Psoas muscle (tissue), 8 donors: ENCODE results near the gene SPACA4. TPM values are rescaled to one million over a fixed set of nuclear protein-coding genes. Genes with fewer than 3 reads are reported as not detected.

Experiments used
- ATAC-seq, 4 donors: fragments of 200-7000 bp; cut with Tn5 transposase; one replicate each; pipeline ENCODE4 v1.9.1; 2020; ENCODE audit warnings: moderate library complexity in 3 of 4, mild to moderate bottlenecking in 2 of 4
- DNase-seq, 2 donors: peaks; one replicate each; pipeline ENCODE4 v3.0.0-alpha.2; 2020
- H3K27ac ChIP-seq: fragments of 200-600 bp; one replicate; pipeline ENCODE4 v1.8.0; 2022
- H3K27me3 ChIP-seq, 3 donors: fragments of 200-600 bp in 1 of 3; one replicate each; pipeline versions ENCODE4 v1.6.1 to v1.8.0; 2013 to 2022; ENCODE audit warnings: low read length in 2 of 3, mild to moderate bottlenecking in 2 of 3, moderate library complexity in 1 of 3; ENCODE audit not compliant: insufficient read depth in 3 of 3
- H3K36me3 ChIP-seq, 2 donors: fragments of 200-600 bp in 1 of 2; one replicate each; pipeline versions ENCODE4 v1.6.1 to v1.8.0; 2013 to 2022; ENCODE audit warnings: low read depth in 1 of 2, mild to moderate bottlenecking in 1 of 2, moderate library complexity in 1 of 2; ENCODE audit not compliant: insufficient read depth in 1 of 2
- H3K4me1 ChIP-seq: fragments of 200-600 bp; one replicate; pipeline ENCODE4 v1.8.0; 2022
- H3K4me3 ChIP-seq: fragments of 200-600 bp; one replicate; pipeline ENCODE4 v1.8.0; 2022; ENCODE audit warnings: mild to moderate bottlenecking
- H3K9me3 ChIP-seq: fragments of 200-600 bp; one replicate; pipeline ENCODE4 v1.8.0; 2022
- CTCF ChIP-seq: fragments of 200-600 bp; IDR thresholded peaks from one replicate; pipeline ENCODE4 v1.8.0; 2022; ENCODE audit warnings: antibody characterized with exemption
- WGBS, 3 donors: extraction: QIAGEN DNeasy Blood & Tissue Kit; methylation state at CpG; one replicate each; pipeline versions ENCODE4 v1.1.6 to v1.1.7; 2013; 5-methylcytosine and 5-hydroxymethylcytosine counted together
- intact Hi-C, 2 donors: fragments of 100-400 bp; cut with DNase I; formaldehyde crosslinking; loops; one replicate each; pipeline versions ENCODE4 v1.11.0 to v1.14.2; 2022
- polyA plus RNA-seq, 3 donors: library from polyadenylated mRNA; stranded (reverse); fragments of 200-250 nt; gene quantifications; one replicate each; pipeline ENCODE4 v1.2.3, GENCODE V29; 2013
- total RNA-seq, 4 donors: library from RNA; stranded (reverse); fragmentation: NEBNext Ultra II Directional in 2 of 4; extraction: Animal tissue kit (Norgen Biotek cat#: 25700) in 2 of 4; gene quantifications; one replicate each; pipeline versions ENCODE4 v1.2.1 to v1.2.4, GENCODE V29; 2021 to 2023
- donor health status: healthy with polysubstance abuse.
- donor health status: DM: no; HTN: no; CAD: no; lungs with moderate emphysema.
- donor health status: Bipolar disorder and iron deficiency.
- donor health status: healthy.
- donor health status: DM: yes; HTN: yes; CAD: no.
- donor health status: DM: no; HTN: no; CAD: no.
- donor health status: DM: no; HTN: no; CAD: no.
- donor health status: DM: yes; HTN: yes; CAD: no.

SPACA4 gene
- total and polyA plus RNA-seq, 7 donors: not detected

- H3K4me3 ChIP-seq: no peak overlapping the region
- intact Hi-C loops: no loop called here
- H3K9me3 ChIP-seq: no peaks in the 10 kb centered on the region
- WGBS, 3 donors: 84 to 86% (median 85%) methylated on average over 9 of the region's 9 CpGs
- no peak for TF ChIP-seq CTCF
- DNase-seq: no peak
- no peaks in the 10 kb centered on the region for H3K4me1 ChIP-seq
- H3K36me3 ChIP-seq: no peaks in the 10 kb centered on the region
- H3K27me3 ChIP-seq: peaks cover 0 to 4% (median 0%) of the 10 kb centered on the region in 3 donors
- no peak for ATAC-seq
- no peak overlapping the region for H3K27ac ChIP-seq
These were observed 11.4 kb upstream of the SPACA4 start for GRCh38 chr19:48595171-48595570.

GRCh38 chr19:48595833-48596232 lies 10.7 kb upstream of the SPACA4 start:
- intact Hi-C loops: no loop called here
- Histone ChIP-seq H3K4me1 (no peaks in the 10 kb centered on the region), H3K27me3 (peaks cover 0 to 4% (median 0%) of the 10 kb centered on the region in 3 donors), H3K27ac (no peak overlapping the region), H3K9me3 (no peaks in the 10 kb centered on the region), H3K4me3 (no peak overlapping the region), H3K36me3 (no peaks in the 10 kb centered on the region)
- TF ChIP-seq CTCF: no peak
- DNase-seq (no peak), ATAC-seq (no peak)
- WGBS, 3 donors: 39 to 41% (median 40%) methylated on average over 6 of the region's 6 CpGs

GRCh38 chr19:48596237-48596636 lies 10.3 kb upstream of the SPACA4 start:
- intact Hi-C loops: no loop called here
- DNase-seq (no peak), ATAC-seq (no peak)
- H3K27me3 ChIP-seq: peaks cover 0 to 4% (median 0%) of the 10 kb centered on the region in 3 donors
- H3K4me1 ChIP-seq: no peaks in the 10 kb centered on the region
- no peak overlapping the region for H3K27ac ChIP-seq
- H3K9me3 ChIP-seq: no peaks in the 10 kb centered on the region
- H3K36me3 ChIP-seq: no peaks in the 10 kb centered on the region
- H3K4me3 ChIP-seq: no peak overlapping the region
- TF ChIP-seq CTCF: no peak
- WGBS, 3 donors: 83 to 87% (median 86%) methylated on average over 4 of the region's 4 CpGs

DNA sequence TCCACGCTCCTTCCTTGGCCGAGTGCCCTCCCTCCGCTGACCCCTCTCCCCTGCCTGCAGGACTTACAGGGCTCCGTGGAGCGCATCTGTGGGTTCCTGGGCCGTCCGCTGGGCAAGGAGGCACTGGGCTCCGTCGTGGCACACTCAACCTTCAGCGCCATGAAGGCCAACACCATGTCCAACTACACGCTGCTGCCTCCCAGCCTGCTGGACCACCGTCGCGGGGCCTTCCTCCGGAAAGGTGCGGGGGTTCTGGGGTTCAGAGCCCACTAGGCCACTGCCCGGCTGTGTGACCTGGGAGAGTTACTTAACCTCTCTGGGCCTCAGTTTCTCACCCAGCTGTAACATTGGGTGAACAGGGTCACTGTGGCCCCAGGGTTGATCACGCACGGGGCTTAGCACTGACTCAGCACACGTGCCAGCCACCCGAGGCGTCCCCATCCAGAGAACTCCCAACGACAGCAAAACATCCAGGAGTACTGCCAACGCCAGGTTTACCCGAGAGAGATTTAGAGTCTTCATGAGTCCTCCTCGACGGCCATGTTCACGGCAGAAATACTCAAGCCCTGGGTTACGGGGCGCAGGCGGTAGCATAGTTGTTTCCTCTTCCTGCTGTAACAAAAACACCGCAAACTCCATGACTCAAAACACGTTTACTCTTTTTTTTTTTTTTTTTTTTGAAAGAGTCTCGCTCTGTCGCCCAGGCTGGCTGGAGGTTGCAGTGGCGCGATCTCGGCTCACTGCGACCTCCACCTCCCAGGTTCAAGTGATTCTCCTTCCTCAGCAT lies 9.7 kb upstream of the SPACA4 start:
- no peaks in the 10 kb centered on the region for H3K36me3 ChIP-seq
- peaks cover 0 to 4% (median 0%) of the 10 kb centered on the region in 3 donors for H3K27me3 ChIP-seq
- ATAC-seq (no peak), DNase-seq (no peak)
- no peak overlapping the region for H3K27ac ChIP-seq
- H3K9me3 ChIP-seq: no peaks in the 10 kb centered on the region
- TF ChIP-seq CTCF: no peak
- intact Hi-C loops: no loop called here
- no peaks in the 10 kb centered on the region for H3K4me1 ChIP-seq
- WGBS, 3 donors: 75 to 80% (median 79%) methylated on average over 39 of the region's 39 CpGs
- H3K4me3 ChIP-seq: no peak overlapping the region
